ENCODE results near the gene DDX60.

DNA sequence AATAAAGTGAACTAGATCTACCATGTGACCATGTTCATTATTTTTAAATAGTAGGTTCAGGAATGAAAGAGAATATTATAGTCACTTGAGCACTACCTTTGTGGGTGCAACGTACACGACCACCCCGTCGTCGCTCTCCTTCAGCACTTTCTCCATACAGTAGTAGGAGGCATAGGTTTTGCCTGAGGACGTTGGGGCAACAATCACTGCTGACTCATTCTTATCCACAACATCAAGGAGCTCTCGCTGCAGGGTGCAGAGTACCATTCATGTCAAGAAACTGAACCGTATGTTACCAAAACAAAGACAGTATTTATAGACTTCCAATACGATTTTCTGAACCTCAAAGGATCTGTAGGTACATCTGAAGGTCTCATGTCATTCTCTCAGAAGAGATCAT lies 44.7 kb downstream of the DDX60 start:
- TF ChIP-seq, protein P1, sequence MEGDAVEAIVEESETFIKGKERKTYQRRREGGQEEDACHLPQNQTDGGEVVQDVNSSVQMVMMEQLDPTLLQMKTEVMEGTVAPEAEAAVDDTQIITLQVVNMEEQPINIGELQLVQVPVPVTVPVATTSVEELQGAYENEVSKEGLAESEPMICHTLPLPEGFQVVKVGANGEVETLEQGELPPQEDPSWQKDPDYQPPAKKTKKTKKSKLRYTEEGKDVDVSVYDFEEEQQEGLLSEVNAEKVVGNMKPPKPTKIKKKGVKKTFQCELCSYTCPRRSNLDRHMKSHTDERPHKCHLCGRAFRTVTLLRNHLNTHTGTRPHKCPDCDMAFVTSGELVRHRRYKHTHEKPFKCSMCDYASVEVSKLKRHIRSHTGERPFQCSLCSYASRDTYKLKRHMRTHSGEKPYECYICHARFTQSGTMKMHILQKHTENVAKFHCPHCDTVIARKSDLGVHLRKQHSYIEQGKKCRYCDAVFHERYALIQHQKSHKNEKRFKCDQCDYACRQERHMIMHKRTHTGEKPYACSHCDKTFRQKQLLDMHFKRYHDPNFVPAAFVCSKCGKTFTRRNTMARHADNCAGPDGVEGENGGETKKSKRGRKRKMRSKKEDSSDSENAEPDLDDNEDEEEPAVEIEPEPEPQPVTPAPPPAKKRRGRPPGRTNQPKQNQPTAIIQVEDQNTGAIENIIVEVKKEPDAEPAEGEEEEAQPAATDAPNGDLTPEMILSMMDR (conservative IDR thresholded peaks at IDR 0.05) = no peak
- no peak for TF ChIP-seq EZH2 (IDR thresholded peaks at IDR 0.05; ENCODE audit: low read depth)

Measured in PC-9 (cell line).